ENCODE measurements around the gene NEUROD6.

NEUROD6 gene

DNA sequence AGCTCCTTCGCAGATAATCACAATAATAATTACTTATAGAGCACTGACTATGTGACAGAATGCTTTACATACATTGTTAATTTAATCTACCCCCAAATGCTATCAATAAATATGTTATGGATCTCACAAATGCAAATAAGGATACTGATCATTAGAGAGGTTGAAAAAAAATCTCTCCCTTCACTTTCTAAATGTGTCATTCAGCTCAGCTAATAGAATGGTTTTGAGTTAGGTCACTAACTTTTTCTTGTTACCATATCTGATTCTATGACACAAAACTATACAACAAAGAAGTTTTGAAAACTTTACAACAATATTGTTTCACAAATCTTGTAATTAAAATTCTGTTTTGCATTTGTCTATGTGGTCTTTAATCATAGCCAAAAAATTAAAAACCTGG lies 17.4 kb downstream of the NEUROD6 start:
- Histone ChIP-seq H3K9me3 (replicated peaks; ENCODE audit: insufficient read depth, low read length) (no peaks in the 10 kb centered on the region), H3K4me3 (ENCODE audit: low read length) (no peak overlapping the region), H3K27ac (ENCODE audit: low read length) (no peak overlapping the region), H4K20me1 (ENCODE audit: insufficient read depth, low read length) (no peaks in the 10 kb centered on the region), H3F3A (ENCODE audit: insufficient read depth, low read length) (no peaks in the 10 kb centered on the region), H3K27me3 (replicated peaks; ENCODE audit: insufficient read depth, low read length) (no peaks in the 10 kb centered on the region), H3K4me2 (ENCODE audit: low read depth, low read length) (no peak overlapping the region), H2AFZ (ENCODE audit: low read length) (no peak overlapping the region), H3K36me3 (replicated peaks; ENCODE audit: insufficient read depth, low read length) (no peaks in the 10 kb centered on the region), H3K4me1 (ENCODE audit: low read length) (no peaks in the 10 kb centered on the region), H3K79me2 (ENCODE audit: low read length) (no peaks in the 10 kb centered on the region), H3K9me2 (replicated peaks; ENCODE audit: insufficient read depth, low read length) (no peaks in the 10 kb centered on the region), H3K9ac (ENCODE audit: low read length) (no peak overlapping the region)
- no peak for DNase-seq
- TF ChIP-seq EZH2phosphoT487 (IDR thresholded peaks at IDR 0.05; ENCODE audit: low read length) (no peak), EZH2 (optimal IDR thresholded peaks at IDR 0.05; ENCODE audit: low read depth, low read length) (no peak)
- TF ChIP-seq, protein P1, sequence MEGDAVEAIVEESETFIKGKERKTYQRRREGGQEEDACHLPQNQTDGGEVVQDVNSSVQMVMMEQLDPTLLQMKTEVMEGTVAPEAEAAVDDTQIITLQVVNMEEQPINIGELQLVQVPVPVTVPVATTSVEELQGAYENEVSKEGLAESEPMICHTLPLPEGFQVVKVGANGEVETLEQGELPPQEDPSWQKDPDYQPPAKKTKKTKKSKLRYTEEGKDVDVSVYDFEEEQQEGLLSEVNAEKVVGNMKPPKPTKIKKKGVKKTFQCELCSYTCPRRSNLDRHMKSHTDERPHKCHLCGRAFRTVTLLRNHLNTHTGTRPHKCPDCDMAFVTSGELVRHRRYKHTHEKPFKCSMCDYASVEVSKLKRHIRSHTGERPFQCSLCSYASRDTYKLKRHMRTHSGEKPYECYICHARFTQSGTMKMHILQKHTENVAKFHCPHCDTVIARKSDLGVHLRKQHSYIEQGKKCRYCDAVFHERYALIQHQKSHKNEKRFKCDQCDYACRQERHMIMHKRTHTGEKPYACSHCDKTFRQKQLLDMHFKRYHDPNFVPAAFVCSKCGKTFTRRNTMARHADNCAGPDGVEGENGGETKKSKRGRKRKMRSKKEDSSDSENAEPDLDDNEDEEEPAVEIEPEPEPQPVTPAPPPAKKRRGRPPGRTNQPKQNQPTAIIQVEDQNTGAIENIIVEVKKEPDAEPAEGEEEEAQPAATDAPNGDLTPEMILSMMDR (IDR thresholded peaks at IDR 0.05; ENCODE audit: low read length) = no peak

DNA sequence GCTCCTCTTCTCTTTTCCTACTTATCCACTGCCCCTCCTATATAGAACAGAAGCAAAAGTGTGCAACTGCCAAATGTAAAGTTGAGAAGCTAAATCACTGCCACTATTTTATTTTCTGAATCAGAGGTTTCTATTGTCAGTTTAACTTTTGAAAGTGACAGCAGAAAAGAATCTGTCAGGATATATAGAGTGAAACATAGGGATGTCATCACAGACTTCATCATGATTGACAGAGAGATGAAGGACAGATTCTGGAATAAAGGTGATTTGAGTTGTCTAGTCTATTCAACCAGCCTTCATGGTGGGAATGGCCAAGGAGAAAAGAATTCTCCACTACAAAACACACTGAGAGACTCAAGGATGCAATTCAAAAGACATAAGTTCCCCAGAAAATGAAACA lies 19.9 kb downstream of the NEUROD6 start:
- TF ChIP-seq EZH2phosphoT487 (IDR thresholded peaks at IDR 0.05; ENCODE audit: low read length) (no peak), EZH2 (optimal IDR thresholded peaks at IDR 0.05; ENCODE audit: low read depth, low read length) (no peak)
- TF ChIP-seq, protein P1 (IDR thresholded peaks at IDR 0.05; ENCODE audit: low read length) = no peak
- no peaks in the 10 kb centered on the region for H3K4me1 ChIP-seq (ENCODE audit: low read length)

DNA sequence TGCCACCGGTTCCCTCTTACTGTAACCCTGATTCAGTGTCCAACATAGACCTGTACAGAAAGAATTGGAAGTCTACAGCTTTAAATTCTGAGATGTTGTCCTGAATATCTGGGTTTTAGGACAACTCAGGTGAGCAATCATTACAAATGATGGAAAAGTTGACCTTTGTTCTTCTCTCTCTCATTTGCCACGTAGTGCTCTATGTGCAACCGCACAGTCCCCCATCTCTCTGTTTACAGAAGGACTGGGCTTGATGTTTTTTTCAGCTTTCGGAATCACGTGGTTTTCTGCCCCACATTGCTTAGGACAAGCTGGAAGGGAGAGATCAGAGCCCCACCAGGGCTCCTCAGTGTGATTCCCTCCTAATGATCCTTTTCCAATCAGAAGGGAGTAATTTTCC lies 22.2 kb downstream of the NEUROD6 start:
- Histone ChIP-seq H3K9me2 (replicated peaks; ENCODE audit: insufficient read depth, low read length) (no peaks in the 10 kb centered on the region), H3F3A (ENCODE audit: insufficient read depth, low read length) (no peaks in the 10 kb centered on the region), H3K9ac (ENCODE audit: low read length) (no peak overlapping the region), H3K27me3 (replicated peaks; ENCODE audit: insufficient read depth, low read length) (no peaks in the 10 kb centered on the region), H2AFZ (ENCODE audit: low read length) (no peak overlapping the region), H3K36me3 (replicated peaks; ENCODE audit: insufficient read depth, low read length) (no peaks in the 10 kb centered on the region), H3K4me3 (ENCODE audit: low read length) (no peak overlapping the region), H3K79me2 (ENCODE audit: low read length) (no peaks in the 10 kb centered on the region), H3K9me3 (replicated peaks; ENCODE audit: insufficient read depth, low read length) (no peaks in the 10 kb centered on the region), H4K20me1 (ENCODE audit: insufficient read depth, low read length) (no peaks in the 10 kb centered on the region), H3K4me2 (ENCODE audit: low read depth, low read length) (no peak overlapping the region), H3K27ac (ENCODE audit: low read length) (no peak overlapping the region), H3K4me1 (ENCODE audit: low read length) (no peaks in the 10 kb centered on the region)
- DNase-seq = no peak
- TF ChIP-seq EZH2phosphoT487 (IDR thresholded peaks at IDR 0.05; ENCODE audit: low read length) = no peak
- no peak for TF ChIP-seq EZH2 (optimal IDR thresholded peaks at IDR 0.05; ENCODE audit: low read depth, low read length)
- TF ChIP-seq, protein P1 (IDR thresholded peaks at IDR 0.05; ENCODE audit: low read length) = no peak

More for the DNA sequence above, 19.9 kb downstream of the NEUROD6 start:
- Histone ChIP-seq H3K9me3 (replicated peaks; ENCODE audit: insufficient read depth, low read length) (no peaks in the 10 kb centered on the region), H3K27ac (ENCODE audit: low read length) (no peak overlapping the region), H3F3A (ENCODE audit: insufficient read depth, low read length) (no peaks in the 10 kb centered on the region), H3K36me3 (replicated peaks; ENCODE audit: insufficient read depth, low read length) (no peaks in the 10 kb centered on the region), H3K4me3 (ENCODE audit: low read length) (no peak overlapping the region), H3K9me2 (replicated peaks; ENCODE audit: insufficient read depth, low read length) (no peaks in the 10 kb centered on the region), H2AFZ (ENCODE audit: low read length) (no peak overlapping the region), H3K4me2 (ENCODE audit: low read depth, low read length) (no peak overlapping the region), H4K20me1 (ENCODE audit: insufficient read depth, low read length) (no peaks in the 10 kb centered on the region), H3K9ac (ENCODE audit: low read length) (no peak overlapping the region), H3K79me2 (ENCODE audit: low read length) (no peaks in the 10 kb centered on the region), H3K27me3 (replicated peaks; ENCODE audit: insufficient read depth, low read length) (no peaks in the 10 kb centered on the region)
- no peak for DNase-seq
